ENCODE data around the gene NOD2. TPM values are rescaled to one million over a fixed set of nuclear protein-coding genes. Genes with fewer than 3 reads are reported as not detected.

Gene NOD2
- total RNA-seq: 0.51 and 0.57 TPM in 2 replicates
- long read RNA-seq: 0 reads

DNA sequence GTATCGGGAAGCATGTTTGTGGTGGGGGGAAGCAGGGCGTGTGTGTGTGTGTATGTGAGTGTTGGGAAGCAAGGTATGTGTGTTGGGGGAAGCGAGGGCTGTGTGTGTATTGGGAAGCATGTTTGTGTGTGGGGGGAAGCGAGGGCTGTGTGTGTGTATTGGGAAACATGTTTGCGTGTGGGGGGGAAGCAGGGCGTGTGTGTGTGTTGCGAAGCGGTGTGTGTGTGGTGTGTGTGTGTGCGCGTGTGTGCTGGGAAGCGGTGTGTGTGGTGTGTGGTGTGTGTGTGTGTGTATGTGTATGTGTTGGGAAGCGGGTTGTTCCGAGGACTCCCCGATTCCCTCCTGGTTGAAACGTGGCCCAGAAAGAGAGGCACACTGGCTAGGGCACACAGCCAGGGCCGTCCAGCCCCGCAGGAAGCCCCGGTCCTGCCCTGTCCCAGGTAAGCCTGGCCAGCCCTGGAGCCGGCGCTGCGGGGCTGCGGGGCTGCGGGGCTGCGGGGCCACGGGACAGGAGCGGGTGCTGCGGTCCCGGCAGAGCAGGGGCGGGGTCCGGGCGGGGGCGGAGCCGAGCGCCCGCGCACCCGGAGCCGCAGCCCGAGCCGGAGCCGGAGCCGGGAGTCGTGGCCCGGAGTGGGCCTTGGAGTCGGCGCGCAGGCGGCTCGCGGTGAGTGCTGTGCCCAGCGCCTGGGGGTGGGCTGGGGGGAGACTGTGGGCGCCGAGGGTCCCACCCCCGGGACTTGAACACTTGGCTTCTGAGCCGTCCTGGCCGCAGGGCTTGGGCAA lies at the start of gene NOD2:
Gene NOD2 (plus strand): TSS at position 608 of the 783 bp plus-strand sequence. CDS start 5,890 bp downstream, outside the sequence.
- Mint-ChIP-seq H3K4me1 (peaks cover 28% of the 10 kb centered on the region), H3K27me3 (ENCODE audit: low read depth) (peaks cover 33% of the 10 kb centered on the region), H3K27ac (ENCODE audit: unreplicated experiment) (no peak within 1 kb of the TSS), H3K9me3 (no peaks in the 10 kb centered on the region), H3K36me3 (ENCODE audit: low read depth) (no peaks in the 10 kb centered on the region), H3K4me3 (peak within 1 kb of the TSS; percentile 17)
- TF ChIP-seq CTCF (conservative IDR thresholded peaks at IDR 0.05): no peak
- DNase-seq (ENCODE audit: low read depth, low spot score): no peak

DNA sequence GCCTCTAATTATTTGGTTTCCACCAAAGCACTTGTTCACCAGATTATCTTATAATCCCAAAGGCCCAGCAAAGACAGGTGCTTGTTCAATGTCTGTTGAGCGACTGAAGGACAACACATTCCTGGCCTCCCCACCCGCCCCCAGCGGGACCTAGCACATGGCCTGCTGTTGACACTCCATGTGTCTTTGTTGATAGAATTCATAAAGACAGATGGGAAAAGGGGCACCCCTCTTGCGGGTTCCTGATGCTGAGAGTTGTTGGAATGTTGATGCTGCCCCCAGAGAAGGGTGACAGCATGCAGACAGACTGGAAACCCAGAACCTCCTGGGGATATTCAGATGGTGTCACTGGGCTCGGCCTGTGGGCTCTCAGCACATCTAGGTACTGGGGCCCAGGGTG lies 49.2 kb upstream of the NOD2 start:
- Mint-ChIP-seq H3K4me1 (peaks cover 17% of the 10 kb centered on the region), H3K27ac (ENCODE audit: unreplicated experiment) (no peak overlapping the region), H3K9me3 (no peaks in the 10 kb centered on the region), H3K36me3 (ENCODE audit: low read depth) (peaks cover 21% of the 10 kb centered on the region), H3K4me3 (no peak overlapping the region), H3K27me3 (ENCODE audit: low read depth) (no peaks in the 10 kb centered on the region)
- no peak for DNase-seq (ENCODE audit: low read depth, low spot score)
- TF ChIP-seq CTCF (conservative IDR thresholded peaks at IDR 0.05): no peak

DNA sequence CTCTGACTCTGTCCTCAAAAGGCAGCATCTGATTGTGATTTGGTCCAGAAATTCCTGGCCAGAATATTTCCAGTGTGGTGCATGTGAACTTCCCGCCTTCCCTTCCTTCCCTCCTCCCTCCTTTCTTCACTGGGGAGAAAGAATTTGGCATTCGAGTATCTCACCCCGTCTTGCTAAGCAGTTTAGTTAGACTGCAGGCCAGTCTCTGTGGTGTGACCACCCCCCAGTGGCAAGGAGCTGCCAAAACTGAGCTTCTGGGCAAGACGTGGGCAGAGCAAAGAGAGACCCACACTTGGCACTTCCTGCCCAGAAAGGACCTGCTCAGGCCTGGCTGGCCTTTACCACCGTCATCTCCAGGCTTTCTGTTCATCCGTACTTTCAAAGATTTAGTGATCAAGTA lies 48.7 kb upstream of the NOD2 start:
- H3K27ac Mint-ChIP-seq (ENCODE audit: unreplicated experiment): peak overlapping the region; percentile 43
- no peaks in the 10 kb centered on the region for H3K9me3 Mint-ChIP-seq
- H3K4me3 Mint-ChIP-seq: peak overlapping the region; percentile 59
- TF ChIP-seq CTCF (conservative IDR thresholded peaks at IDR 0.05): peak; percentile 44
- H3K4me1 Mint-ChIP-seq: peaks cover 17% of the 10 kb centered on the region
- H3K36me3 Mint-ChIP-seq (ENCODE audit: low read depth): peaks cover 21% of the 10 kb centered on the region
- no peak for DNase-seq (ENCODE audit: low read depth, low spot score)
- H3K27me3 Mint-ChIP-seq (ENCODE audit: low read depth): no peaks in the 10 kb centered on the region

GRCh38 chr16:50645563-50646220 lies 47.7 kb upstream of the NOD2 start:
- peak overlapping the region; percentile 72 for H3K27ac Mint-ChIP-seq (ENCODE audit: unreplicated experiment)
- H3K27me3 Mint-ChIP-seq (ENCODE audit: low read depth): no peaks in the 10 kb centered on the region
- no peaks in the 10 kb centered on the region for H3K9me3 Mint-ChIP-seq
- no peak for DNase-seq (ENCODE audit: low read depth, low spot score)
- H3K4me3 Mint-ChIP-seq: no peak overlapping the region
- TF ChIP-seq CTCF (conservative IDR thresholded peaks at IDR 0.05): no peak
- peaks cover 22% of the 10 kb centered on the region for H3K4me1 Mint-ChIP-seq
- H3K36me3 Mint-ChIP-seq (ENCODE audit: low read depth): peaks cover 24% of the 10 kb centered on the region

- Mint-ChIP-seq H3K27ac (ENCODE audit: unreplicated experiment) (no peak overlapping the region), H3K9me3 (no peaks in the 10 kb centered on the region), H3K4me1 (peaks cover 22% of the 10 kb centered on the region), H3K4me3 (no peak overlapping the region), H3K36me3 (ENCODE audit: low read depth) (peaks cover 24% of the 10 kb centered on the region), H3K27me3 (ENCODE audit: low read depth) (no peaks in the 10 kb centered on the region)
- no peak for TF ChIP-seq CTCF (conservative IDR thresholded peaks at IDR 0.05)
- no peak for DNase-seq (ENCODE audit: low read depth, low spot score)
Measured at GRCh38 chr16:50646345-50646744, 47.1 kb upstream of the NOD2 start.
